H9 (cell line): ENCODE results near the gene SMIM3. TPM values are rescaled to one million over a fixed set of nuclear protein-coding genes. Genes with fewer than 3 reads are reported as not detected.
"Not testable (repeated sequence)": the region's sequence is repeated elsewhere in the genome, so short reads cannot be mapped to it uniquely, and the experiment has no call there.

Experiments
- DNase-seq: peaks from one replicate; pipeline ENCODE4 v3.0.0-alpha.2; 2017
- H2AFZ ChIP-seq: one replicate; pipeline ENCODE4 v1.6.1; 2013; ENCODE audit warnings: mild to moderate bottlenecking, low read length, control low read depth, moderate library complexity
- H2AK5ac ChIP-seq: 2 replicates; pipeline ENCODE4 v1.6.1; 2013; ENCODE audit warnings: low read length, control low read depth, mixed read lengths; ENCODE audit not compliant: insufficient read length
- H2BK120ac ChIP-seq: one replicate; pipeline ENCODE4 v1.6.1; 2013; ENCODE audit warnings: low read depth, mild to moderate bottlenecking, low read length, control low read depth, inconsistent platforms; ENCODE audit not compliant: poor library complexity, severe bottlenecking
- H2BK12ac ChIP-seq: 2 replicates; pipeline ENCODE4 v1.6.1; 2013; ENCODE audit warnings: low read length, control low read depth, mixed read lengths, low read depth; ENCODE audit not compliant: insufficient read length
- H2BK15ac ChIP-seq: 2 replicates; pipeline ENCODE4 v1.6.1; 2013; ENCODE audit warnings: low read depth, low read length, control low read depth
- H2BK20ac ChIP-seq: one replicate; pipeline ENCODE4 v1.6.1; 2013; ENCODE audit warnings: low read depth, mild to moderate bottlenecking, low read length, control low read depth, inconsistent platforms; ENCODE audit not compliant: poor library complexity, severe bottlenecking
- H2BK5ac ChIP-seq: 2 replicates; pipeline ENCODE4 v1.6.1; 2013; ENCODE audit warnings: low read length, control low read depth, mixed read lengths; ENCODE audit not compliant: insufficient read length
- H3K14ac ChIP-seq: 2 replicates; pipeline ENCODE4 v1.6.1; 2013; ENCODE audit warnings: low read length, control low read depth; ENCODE audit not compliant: insufficient read depth
- H3K18ac ChIP-seq: 2 replicates; pipeline ENCODE4 v1.6.1; 2013; ENCODE audit warnings: low read depth, mild to moderate bottlenecking, mixed read lengths, low read length, control low read depth; ENCODE audit not compliant: insufficient read length
- H3K23ac ChIP-seq: 2 replicates; pipeline ENCODE4 v1.6.1; 2013; ENCODE audit warnings: low read length, control low read depth, mixed read lengths, low read depth; ENCODE audit not compliant: insufficient read length
- H3K23me2 ChIP-seq: 2 replicates; pipeline ENCODE4 v1.6.1; 2013; ENCODE audit warnings: low read depth, mild to moderate bottlenecking, mixed read lengths, low read length, control low read depth; ENCODE audit not compliant: insufficient read length, poor library complexity, severe bottlenecking
- H3K27ac ChIP-seq: 2 replicates; pipeline ENCODE4 v1.5.1; 2013; ENCODE audit warnings: low read length, control low read depth, mixed read lengths, low read depth; ENCODE audit not compliant: insufficient read length
- H3K27me3 ChIP-seq: 2 replicates; pipeline ENCODE4 v1.6.1; 2013; ENCODE audit warnings: low read length, control low read depth, inconsistent platforms; ENCODE audit not compliant: insufficient read depth
- H3K4ac ChIP-seq: 2 replicates; pipeline ENCODE4 v1.6.1; 2013; ENCODE audit warnings: low read depth, mild to moderate bottlenecking, control low read depth, inconsistent platforms, low read length, moderate library complexity
- H3K4me1 ChIP-seq: 2 replicates; pipeline ENCODE4 v1.6.1; 2013; ENCODE audit warnings: low read length, control low read depth, inconsistent platforms; ENCODE audit not compliant: insufficient read depth
- H3K4me2 ChIP-seq: 2 replicates; pipeline ENCODE4 v1.6.1; 2013; ENCODE audit warnings: low read length, control low read depth, mixed read lengths; ENCODE audit not compliant: insufficient read length, insufficient read depth
- H3K56ac ChIP-seq: 2 replicates; pipeline ENCODE4 v1.6.1; 2013; ENCODE audit warnings: low read depth, mild to moderate bottlenecking, mixed read lengths, low read length, control low read depth; ENCODE audit not compliant: insufficient read length
- H3K79me1 ChIP-seq: 2 replicates; pipeline ENCODE4 v1.6.1; 2013; ENCODE audit warnings: low read depth, mild to moderate bottlenecking, moderate library complexity, low read length, control low read depth, inconsistent platforms; ENCODE audit not compliant: insufficient read depth, poor library complexity, severe bottlenecking
- H3K79me2 ChIP-seq: 2 replicates; pipeline ENCODE4 v1.6.1; 2013; ENCODE audit warnings: low read length, control low read depth, inconsistent platforms; ENCODE audit not compliant: insufficient read depth
- H3K9ac ChIP-seq: 2 replicates; pipeline ENCODE4 v1.6.1; 2013; ENCODE audit warnings: low read length, control low read depth, mixed read lengths; ENCODE audit not compliant: insufficient read length; ENCODE audit errors: extremely low read depth
- H3K9me3 ChIP-seq: one replicate; pipeline ENCODE4 v1.6.1; 2013; ENCODE audit warnings: low read depth, low read length, inconsistent platforms; ENCODE audit not compliant: control insufficient read depth
- H3T11ph ChIP-seq: one replicate; pipeline ENCODE4 v1.6.1; 2013; ENCODE audit warnings: mild to moderate bottlenecking, low read length, control low read depth, inconsistent platforms
- H4K20me1 ChIP-seq: one replicate; pipeline ENCODE4 v1.6.1; 2013; ENCODE audit not compliant: control insufficient read depth, insufficient read length, insufficient read depth
- H4K5ac ChIP-seq: 2 replicates; pipeline ENCODE4 v1.6.1; 2013; ENCODE audit warnings: low read depth, mild to moderate bottlenecking, mixed read lengths, low read length, control low read depth; ENCODE audit not compliant: insufficient read length
- H4K8ac ChIP-seq: replicated peaks from 2 replicates; pipeline ENCODE4 v1.6.1; 2013; ENCODE audit warnings: low read length, control low read depth, mixed read lengths, low read depth; ENCODE audit not compliant: insufficient read length
- H4K91ac ChIP-seq: 2 replicates; pipeline ENCODE4 v1.6.1; 2013; ENCODE audit warnings: low read depth, mild to moderate bottlenecking, moderate library complexity, mixed read lengths, low read length, control low read depth; ENCODE audit not compliant: insufficient read length
- H3K27ac Mint-ChIP-seq, 3 experiments: 2 replicates in 2 of 3; 3 replicates in 1 of 3; pipeline ENCODE4 v1.8.0; 2020 to 2021; ENCODE audit warnings: mixed read lengths in 3 of 3, mild to moderate bottlenecking in 1 of 3, moderate library complexity in 1 of 3
- H3K27me3 Mint-ChIP-seq: 2 replicates; pipeline ENCODE4 v1.8.0; 2021; ENCODE audit warnings: low read depth, mild to moderate bottlenecking, moderate library complexity, mixed read lengths
- H3K36me3 Mint-ChIP-seq, 3 experiments: 2 replicates in 2 of 3; 3 replicates in 1 of 3; pipeline ENCODE4 v1.8.0; 2020 to 2021; ENCODE audit warnings: low read depth in 3 of 3, mixed read lengths in 3 of 3; ENCODE audit not compliant: insufficient read depth in 1 of 3
- H3K4me1 Mint-ChIP-seq, 2 experiments: 2 replicates each; pipeline ENCODE4 v1.8.0; 2020; ENCODE audit warnings: mixed read lengths in 2 of 2
- H3K4me3 Mint-ChIP-seq, 2 experiments: 2 replicates in 1 of 2; 3 replicates in 1 of 2; pipeline ENCODE4 v1.8.0; 2020 to 2021; ENCODE audit warnings: mild to moderate bottlenecking in 2 of 2, mixed read lengths in 2 of 2, moderate library complexity in 1 of 2
- H3K9me3 Mint-ChIP-seq, 2 experiments: 2 replicates in 1 of 2; 3 replicates in 1 of 2; pipeline ENCODE4 v1.8.0; 2020; ENCODE audit warnings: mild to moderate bottlenecking in 2 of 2, mixed read lengths in 2 of 2, moderate library complexity in 1 of 2
- WGBS: extraction: QIAGEN DNeasy Blood & Tissue Kit; methylation state at CpG from one replicate; pipeline ENCODE4 v1.1.7; 2013; ENCODE audit warnings: missing lambda C conversion rate, low lambda C conversion rate, mixed read lengths; ENCODE audit not compliant: insufficient read length; ENCODE audit errors: extremely low coverage; 5-methylcytosine and 5-hydroxymethylcytosine counted together
- total RNA-seq: library from RNA; stranded (reverse); gene quantifications from 2 replicates; pipeline ENCODE4 v1.2.1, GENCODE V29; 2021

SMIM3 gene
- total RNA-seq, 1 experiment from 2014 or later, result 42.0 TPM

- not testable (repeated sequence) for H4K8ac ChIP-seq, H4K20me1 ChIP-seq, H3K23me2 ChIP-seq, H3K79me1 ChIP-seq, H3K79me2 ChIP-seq, H3K23ac ChIP-seq, H3K27ac ChIP-seq, H2AK5ac ChIP-seq, H2BK12ac ChIP-seq, H3T11ph ChIP-seq, H2BK5ac ChIP-seq, H4K5ac ChIP-seq, H3K4me1 Mint-ChIP-seq, H3K56ac ChIP-seq, H3K9me3 ChIP-seq, H3K4me3 Mint-ChIP-seq, H3K27me3 ChIP-seq, H3K27ac Mint-ChIP-seq, H2BK120ac ChIP-seq, H3K9ac ChIP-seq, H3K14ac ChIP-seq, H3K4ac ChIP-seq, H3K36me3 Mint-ChIP-seq, H2BK20ac ChIP-seq, H3K4me1 ChIP-seq, DNase-seq, H2BK15ac ChIP-seq, H3K4me2 ChIP-seq, H3K9me3 Mint-ChIP-seq, H4K91ac ChIP-seq
- peaks cover 13% of the 10 kb centered on the region for H3K27me3 Mint-ChIP-seq
- no CpG with 5 or more reads among the region's 3 CpGs for WGBS
- peak within 1 kb of the TSS; percentile 28 for H3K18ac ChIP-seq
- peak within 1 kb of the TSS; percentile 66 for H2AFZ ChIP-seq
Observed at GRCh38 chr5:150846308-150846653, 67.7 kb downstream of the SMIM3 start, which contains the start of gene IRGM. TSS of gene IRGM (plus strand) at chr5:150846521. CDS start at chr5:150848124, 1,603 bp downstream.

Other genes with a start within 250 kb of the SMIM3 start
- gene SYNPO, start 138.1 kb upstream of the SMIM3 start, total RNA-seq, result 1.7 and 1.9 TPM in 2 replicates
- gene MYOZ3, start 117.5 kb upstream of the SMIM3 start, total RNA-seq, result 15.8 and 18.1 TPM in 2 replicates
- 44.9 and 47.0 TPM in 2 replicates for gene RBM22, start 77.7 kb upstream of the SMIM3 start, total RNA-seq
- 45.1 and 48.5 TPM in 2 replicates for gene DCTN4, start 19.7 kb upstream of the SMIM3 start, total RNA-seq
- gene IRGM, start 67.8 kb downstream of the SMIM3 start, total RNA-seq, result 0.13 and 0.37 TPM in 2 replicates
- gene ZNF300, start 126.2 kb downstream of the SMIM3 start, total RNA-seq, result 7.7 and 8.8 TPM in 2 replicates
- 20.4 and 20.9 TPM in 2 replicates for gene GPX3, start 241.8 kb downstream of the SMIM3 start, total RNA-seq